ENCODE data around the gene RHOA. TPM values are rescaled to one million over a fixed set of nuclear protein-coding genes. Genes with fewer than 3 reads are reported as not detected.

The RHOA gene
- total RNA-seq, 2 donors from 2014 or later: 296 to 343 TPM

DNA sequence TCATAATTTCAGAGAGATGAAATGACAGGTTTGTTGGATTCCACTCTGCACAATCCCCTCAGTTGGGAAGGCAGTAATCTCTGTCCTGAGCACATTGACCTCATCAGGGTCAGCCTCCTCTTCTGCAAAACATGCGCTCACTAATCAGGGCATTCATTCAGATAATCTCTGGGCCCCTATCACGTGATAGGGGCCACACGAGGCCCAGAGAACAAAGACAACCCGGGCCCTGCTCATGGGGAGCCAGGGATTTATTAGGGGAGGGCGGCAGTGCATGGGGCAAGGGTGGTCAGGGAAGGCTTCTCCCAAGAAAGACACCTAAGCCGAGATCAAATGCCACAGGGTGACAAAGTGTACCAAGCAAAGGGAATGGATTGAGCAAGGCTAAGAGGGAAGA, 1.6 kb upstream of the RHOA start:
- H3K4me1 ChIP-seq (replicated peaks): peaks cover 11% of the 10 kb centered on the region
- TF ChIP-seq POLR2AphosphoS5 (IDR thresholded peaks at IDR 0.05): no peak
- TF ChIP-seq, protein P1, sequence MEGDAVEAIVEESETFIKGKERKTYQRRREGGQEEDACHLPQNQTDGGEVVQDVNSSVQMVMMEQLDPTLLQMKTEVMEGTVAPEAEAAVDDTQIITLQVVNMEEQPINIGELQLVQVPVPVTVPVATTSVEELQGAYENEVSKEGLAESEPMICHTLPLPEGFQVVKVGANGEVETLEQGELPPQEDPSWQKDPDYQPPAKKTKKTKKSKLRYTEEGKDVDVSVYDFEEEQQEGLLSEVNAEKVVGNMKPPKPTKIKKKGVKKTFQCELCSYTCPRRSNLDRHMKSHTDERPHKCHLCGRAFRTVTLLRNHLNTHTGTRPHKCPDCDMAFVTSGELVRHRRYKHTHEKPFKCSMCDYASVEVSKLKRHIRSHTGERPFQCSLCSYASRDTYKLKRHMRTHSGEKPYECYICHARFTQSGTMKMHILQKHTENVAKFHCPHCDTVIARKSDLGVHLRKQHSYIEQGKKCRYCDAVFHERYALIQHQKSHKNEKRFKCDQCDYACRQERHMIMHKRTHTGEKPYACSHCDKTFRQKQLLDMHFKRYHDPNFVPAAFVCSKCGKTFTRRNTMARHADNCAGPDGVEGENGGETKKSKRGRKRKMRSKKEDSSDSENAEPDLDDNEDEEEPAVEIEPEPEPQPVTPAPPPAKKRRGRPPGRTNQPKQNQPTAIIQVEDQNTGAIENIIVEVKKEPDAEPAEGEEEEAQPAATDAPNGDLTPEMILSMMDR (IDR thresholded peaks at IDR 0.05): no peak
- no peak for TF ChIP-seq POLR2A (IDR thresholded peaks at IDR 0.05)
- 92% methylated on average over 6 of the region's 6 CpGs for WGBS
- H3K27me3 ChIP-seq (replicated peaks; ENCODE audit: insufficient read depth): no peaks in the 10 kb centered on the region
- no peaks in the 10 kb centered on the region for H3K36me3 ChIP-seq
- intact Hi-C loops (cut with DNase I): loop anchor here (5.0 to 10.0 kb wide), 4 partner anchors 54 to 409 kb away; partner anchors contain the start of genes GPX1, QRICH1 and WDR6
- no peak overlapping the region for H3K27ac ChIP-seq
- no peaks in the 10 kb centered on the region for H3K9me3 ChIP-seq
- peak overlapping the region; percentile 88 to 98 for H3K4me3 ChIP-seq
- no peak for DNase-seq (ENCODE audit: low spot score)

DNA sequence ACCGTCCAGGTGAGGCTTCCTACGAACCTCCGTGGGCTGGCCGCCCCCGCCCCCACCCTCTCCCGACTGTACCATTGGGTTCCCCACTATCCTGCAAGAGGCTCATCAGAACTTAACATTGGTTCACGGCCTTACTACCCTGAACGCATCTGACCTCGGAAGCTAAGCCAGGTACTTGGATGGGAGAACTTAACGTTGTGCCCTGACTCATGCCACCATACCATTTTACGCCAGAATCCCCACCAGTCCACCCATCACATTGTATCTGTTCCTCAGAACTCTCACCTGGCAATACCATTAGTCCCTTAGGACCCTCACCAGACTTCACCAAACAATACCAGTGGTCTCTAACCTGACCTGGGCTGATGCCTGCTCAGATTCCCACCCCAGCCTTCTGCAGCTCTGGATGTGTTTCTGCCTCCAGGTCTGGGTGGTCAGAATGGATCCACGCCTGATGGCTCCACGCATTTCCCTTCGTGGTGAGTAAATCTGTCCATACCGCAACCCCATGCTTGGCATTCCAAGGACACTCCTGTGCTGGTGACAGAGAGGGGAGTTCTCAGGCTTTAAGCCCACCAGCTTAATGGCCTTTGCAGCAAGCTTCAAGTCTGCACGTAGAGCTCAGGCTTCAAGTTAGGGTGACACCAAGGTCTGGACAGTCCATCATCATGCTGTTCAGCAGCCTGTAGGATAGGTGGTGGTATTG, 1.0 kb upstream of the RHOA start:
- intact Hi-C loops (cut with DNase I): loop anchor here (5.0 to 10.0 kb wide), 4 partner anchors 55 to 408 kb away; partner anchors contain the start of genes GPX1, QRICH1 and WDR6
- Histone ChIP-seq H3K27me3 (replicated peaks; ENCODE audit: insufficient read depth) (no peaks in the 10 kb centered on the region), H3K4me1 (replicated peaks) (peaks cover 11% of the 10 kb centered on the region), H3K9me3 (no peaks in the 10 kb centered on the region), H3K36me3 (no peaks in the 10 kb centered on the region), H3K27ac (peak overlapping the region; percentile 76 to 97), H3K4me3 (peak overlapping the region; percentile 88 to 98)
- no peak for TF ChIP-seq POLR2A (IDR thresholded peaks at IDR 0.05)
- TF ChIP-seq, protein P1 (IDR thresholded peaks at IDR 0.05): no peak
- no peak for TF ChIP-seq POLR2AphosphoS5 (IDR thresholded peaks at IDR 0.05)
- DNase-seq (ENCODE audit: low spot score): no peak
- WGBS: 28% methylated on average over 16 of the region's 16 CpGs

DNA sequence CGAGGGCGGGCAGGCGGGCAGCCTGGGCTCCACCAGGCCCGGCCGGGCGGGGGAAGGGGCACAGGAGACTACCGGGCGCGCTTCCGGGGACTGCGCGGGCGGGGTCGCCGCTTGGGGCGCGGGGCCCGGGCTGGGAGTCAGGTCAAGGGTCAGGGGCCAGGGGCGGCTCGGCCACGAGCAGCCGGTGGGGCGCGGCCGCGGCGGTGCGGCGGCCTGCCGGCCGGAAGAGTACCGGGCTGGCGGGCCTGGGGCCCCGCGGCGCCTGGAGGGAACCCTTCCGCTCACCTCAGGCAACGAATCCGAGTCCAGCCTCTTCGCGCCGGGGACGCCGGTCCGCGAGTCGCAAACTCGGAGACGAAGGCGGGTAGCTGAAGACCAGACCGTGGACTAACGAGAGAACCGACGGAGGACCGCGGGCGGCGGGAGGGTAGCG, 225 bp downstream of the RHOA start:
- Histone ChIP-seq H3K27ac (peak overlapping the region; percentile 89 to 97), H3K36me3 (no peaks in the 10 kb centered on the region), H3K4me1 (replicated peaks) (peaks cover 11% of the 10 kb centered on the region), H3K9me3 (no peaks in the 10 kb centered on the region), H3K4me3 (peak overlapping the region; percentile 88 to 98), H3K27me3 (replicated peaks; ENCODE audit: insufficient read depth) (no peaks in the 10 kb centered on the region)
- peak; percentile 40 for DNase-seq (ENCODE audit: low spot score)
- intact Hi-C loops (cut with DNase I): loop anchor here (5.0 to 10.0 kb wide), 4 partner anchors 54 to 407 kb away; partner anchors contain the start of genes GPX1, QRICH1 and WDR6
- WGBS: under 1% methylated on average over 38 of the region's 59 CpGs
- no peak for TF ChIP-seq POLR2A (IDR thresholded peaks at IDR 0.05)
- TF ChIP-seq, protein P1 (IDR thresholded peaks at IDR 0.05): peak in 1 of 4 experiments; percentile 19
- no peak for TF ChIP-seq POLR2AphosphoS5 (IDR thresholded peaks at IDR 0.05)

DNA sequence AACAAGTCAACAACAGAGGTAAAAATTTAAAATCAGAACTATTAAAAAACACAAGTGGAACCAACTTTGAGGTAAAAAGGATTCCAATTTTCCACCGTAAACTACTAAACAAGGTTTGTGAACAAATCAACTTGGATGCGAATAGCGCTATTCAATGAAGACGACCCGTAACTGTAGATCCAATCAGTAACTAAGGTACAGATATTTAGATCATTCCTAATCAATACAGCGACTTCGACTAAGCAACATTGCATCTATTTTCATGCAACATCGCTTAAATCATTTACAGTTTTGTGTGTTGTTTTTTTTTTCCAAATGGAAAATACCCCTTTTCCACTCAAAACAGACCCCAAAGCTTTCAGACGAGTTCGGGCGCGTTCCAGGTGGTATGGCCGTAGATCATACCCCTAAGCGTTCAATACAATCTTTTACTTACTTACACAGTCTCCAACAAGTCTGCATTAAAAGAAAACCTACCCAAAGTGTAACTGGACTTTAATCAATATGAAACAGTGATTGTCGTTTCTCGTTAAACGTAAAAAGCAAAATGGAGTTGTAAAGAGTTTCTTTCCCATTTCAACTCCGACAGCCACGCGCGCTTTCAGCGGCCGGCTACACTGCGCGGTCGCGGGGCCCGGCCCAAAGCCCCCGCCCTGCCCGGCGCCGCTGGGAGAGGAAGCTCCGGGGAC, 786 bp downstream of the RHOA start:
- no peak for DNase-seq (ENCODE audit: low spot score)
- H3K4me3 ChIP-seq: peak overlapping the region; percentile 88 to 98
- under 1% methylated on average over 33 of the region's 33 CpGs for WGBS
- intact Hi-C loops (cut with DNase I): loop anchor here (5.0 to 10.0 kb wide), 4 partner anchors 54 to 406 kb away; partner anchors contain the start of genes GPX1, QRICH1 and WDR6
- H3K9me3 ChIP-seq: no peaks in the 10 kb centered on the region
- H3K27me3 ChIP-seq (replicated peaks; ENCODE audit: insufficient read depth): no peaks in the 10 kb centered on the region
- H3K36me3 ChIP-seq: no peaks in the 10 kb centered on the region
- H3K4me1 ChIP-seq (replicated peaks): peaks cover 11% of the 10 kb centered on the region
- peak overlapping the region; percentile 89 to 97 for H3K27ac ChIP-seq
- TF ChIP-seq POLR2AphosphoS5 (IDR thresholded peaks at IDR 0.05) (no peak), POLR2A (IDR thresholded peaks at IDR 0.05) (no peak)
- TF ChIP-seq, protein P1 (IDR thresholded peaks at IDR 0.05): no peak
